HepG2 (cell line): Measurements from ENCODE around the gene TOM1L2. TPM values are rescaled to one million over a fixed set of nuclear protein-coding genes. Genes with fewer than 3 reads are reported as not detected.

ENCODE experiments used
- ATAC-seq: fragments of 200-7000 bp; cut with Tn5 transposase; 3 replicates; pipeline ENCODE4 v1.9.1; 2020; ENCODE audit warnings: mild to moderate bottlenecking, moderate library complexity
- BruUV-seq: library from RNA; stranded (reverse); fragments of 400-500 nt; replicated peaks from 2 replicates; lab custom pipeline; 2021; lab: Mats Ljungman, UMichigan
- CTCF ChIA-PET: fragments of 300-600 bp; formaldehyde crosslinking; extraction: SDS; loops from one replicate; lab custom pipeline; 2021; ENCODE audit warnings: low total read pairs, inconsistent platforms, low intra/inter-chr PET ratio; lab: Yijun Ruan, JAX
- POLR2A ChIA-PET: fragments of 350-600 bp; sonication (Branson Sonifier 250); formaldehyde crosslinking; loops from one replicate; lab custom pipeline; 2020; ENCODE audit warnings: antibody characterized with exemption, inconsistent platforms; lab: Yijun Ruan, JAX
- DNase-seq: peaks from one replicate; pipeline ENCODE4 v3.0.0-alpha.2; 2015; ENCODE audit warnings: low spot score
- FAIRE-seq: peaks from 3 replicates; lab custom pipeline; 2011; peaks lifted over from hg19 to GRCh38; lab: Jason Lieb, UNC
- H2AFZ ChIP-seq: one replicate; pipeline ENCODE4 v1.6.1; 2011; ENCODE audit warnings: low read length, inconsistent platforms
- H3K27ac ChIP-seq: fragments of 300-600 bp; 3 replicates; pipeline ENCODE4 v1.8.0; 2011; ENCODE audit warnings: mixed run types, mild to moderate bottlenecking, mixed read lengths, low read length, inconsistent platforms; ENCODE audit not compliant: insufficient read depth; ENCODE audit errors: extremely low read length
- H3K27me3 ChIP-seq, 2 experiments: fragments of 200-600 bp in 1 of 2; 2 replicates in 1 of 2; 3 replicates in 1 of 2; pipeline versions ENCODE4 v1.6.0 to v1.8.0; 2011; ENCODE audit warnings: low read length in 2 of 2, mild to moderate bottlenecking in 2 of 2, moderate library complexity in 2 of 2, inconsistent platforms in 1 of 2; ENCODE audit not compliant: insufficient read depth in 2 of 2, control insufficient read depth in 1 of 2
- H3K36me3 ChIP-seq, 2 experiments: fragments of 200-600 bp in 1 of 2; replicated peaks in 1 of 2; 2 replicates in 1 of 2; 3 replicates in 1 of 2; pipeline versions ENCODE4 v1.5.1 to v1.8.0; 2011; ENCODE audit warnings: low read length in 2 of 2, inconsistent platforms in 1 of 2; ENCODE audit not compliant: insufficient read depth in 2 of 2, control insufficient read depth in 1 of 2
- H3K4me1 ChIP-seq: 2 replicates; pipeline ENCODE4 v1.5.1; 2012; ENCODE audit warnings: low read length, inconsistent platforms; ENCODE audit not compliant: insufficient read depth
- H3K4me2 ChIP-seq: 2 replicates; pipeline ENCODE4 v1.6.0; 2011; ENCODE audit warnings: low read depth, low read length, inconsistent platforms
- H3K4me3 ChIP-seq, 3 experiments: fragments of 200-600 bp in 1 of 3; sonication (generic), shearing (Covaris generic) in 1 of 3; replicated peaks in 1 of 3; 2 replicates each; pipeline ENCODE4 v1.5.1; 2011 to 2016; ENCODE audit warnings: low read length in 3 of 3, inconsistent platforms in 2 of 3, low read depth in 2 of 3, mild to moderate bottlenecking in 2 of 3, control low read depth in 1 of 3, mixed read lengths in 1 of 3; ENCODE audit not compliant: insufficient read depth in 1 of 3
- H3K79me2 ChIP-seq: one replicate; pipeline ENCODE4 v1.6.1; 2011; ENCODE audit warnings: low read length, inconsistent platforms; ENCODE audit not compliant: insufficient read depth
- H3K9ac ChIP-seq: 2 replicates; pipeline ENCODE4 v1.6.0; 2011; ENCODE audit warnings: mild to moderate bottlenecking, low read depth, low read length, inconsistent platforms; ENCODE audit not compliant: insufficient read depth
- H3K9me3 ChIP-seq: 2 replicates; pipeline ENCODE4 v1.5.1; 2012; ENCODE audit warnings: mild to moderate bottlenecking, low read length
- H4K20me1 ChIP-seq: 2 replicates; pipeline ENCODE4 v1.6.0; 2011; ENCODE audit warnings: inconsistent platforms, mild to moderate bottlenecking, low read length, moderate library complexity; ENCODE audit not compliant: insufficient read depth
- BHLHE40 ChIP-seq: IDR thresholded peaks from 2 replicates; pipeline ENCODE4 v1.6.1; 2011; ENCODE audit warnings: low read length, improper control_type of control experiment
- CEBPG ChIP-seq: IDR thresholded peaks from 2 replicates; pipeline ENCODE4 v1.6.1; 2016
- KMT2B ChIP-seq: IDR thresholded peaks from 2 replicates; pipeline ENCODE4 v1.6.1; 2016; ENCODE audit warnings: missing genetic modification reagents, missing compliant biosample characterization
- NR2F6 ChIP-seq, 2 experiments: IDR thresholded peaks; 2 replicates each; pipeline ENCODE4 v1.6.1; 2016; ENCODE audit warnings: antibody characterized with exemption in 1 of 2, mild to moderate bottlenecking in 1 of 2
- PTBP1 ChIP-seq: fragments of 200-400 bp; formaldehyde crosslinking; IDR thresholded peaks from 2 replicates; pipeline ENCODE4 v1.6.1; 2018; ENCODE audit warnings: low read length, low read depth; ENCODE audit not compliant: poor library complexity, severe bottlenecking
- SCMH1 ChIP-seq: sonication (generic); formaldehyde crosslinking; IDR thresholded peaks from 2 replicates; pipeline ENCODE4 v1.9.0; 2021; ENCODE audit warnings: missing genetic modification reagents, mild to moderate bottlenecking, borderline replicate concordance
- SOX13 ChIP-seq, 3 experiments: fragments of 450-650 bp in 1 of 3; sonication (generic) in 1 of 3; formaldehyde crosslinking in 1 of 3; IDR thresholded peaks in 2 of 3; conservative IDR thresholded peaks in 1 of 3; 2 replicates each; pipeline versions ENCODE4 v1.5.0 to v1.6.1; 2016 to 2020; ENCODE audit warnings: antibody characterized with exemption in 1 of 3, mild to moderate bottlenecking in 1 of 3, missing compliant biosample characterization in 1 of 3, missing genetic modification reagents in 1 of 3, moderate library complexity in 1 of 3
- U2AF1 ChIP-seq: fragments of 200-400 bp; formaldehyde crosslinking; optimal IDR thresholded peaks from 2 replicates; pipeline ENCODE3; 2017; ENCODE audit warnings: mild to moderate bottlenecking, low read depth, low read length
- ZNF180 ChIP-seq: sonication (generic); formaldehyde crosslinking; IDR thresholded peaks from 2 replicates; pipeline ENCODE4 v1.4.0; 2020; ENCODE audit warnings: low read depth, missing genetic modification reagents, borderline replicate concordance
- ZNF230 ChIP-seq: sonication (generic); formaldehyde crosslinking; IDR thresholded peaks from 2 replicates; pipeline ENCODE4 v1.4.0; 2020; ENCODE audit warnings: mild to moderate bottlenecking, missing genetic modification reagents
- ZNF260 ChIP-seq: sonication (generic); formaldehyde crosslinking; IDR thresholded peaks from 2 replicates; pipeline ENCODE4 v1.4.0; 2020; ENCODE audit warnings: missing genetic modification reagents, low read depth, mild to moderate bottlenecking, borderline replicate concordance
- ZNF468 ChIP-seq: sonication (generic); formaldehyde crosslinking; IDR thresholded peaks from 2 replicates; pipeline ENCODE4 v1.8.0; 2022; ENCODE audit warnings: mild to moderate bottlenecking, moderate library complexity, missing genetic modification reagents
- ZNF883 ChIP-seq: sonication (generic); formaldehyde crosslinking; IDR thresholded peaks from 2 replicates; pipeline ENCODE4 v1.5.1; 2020; ENCODE audit warnings: mild to moderate bottlenecking, missing genetic modification reagents; ENCODE audit errors: not compliant biosample characterization
- WGBS: methylation state at CpG from one replicate; pipeline ENCODE4 v1.1.6; 2017; ENCODE audit warnings: low lambda C conversion rate; 5-methylcytosine and 5-hydroxymethylcytosine counted together
- in situ Hi-C: cut with HindIII; loops from 2 replicates; pipeline ENCODE4 v1.10.0; 2017; ENCODE audit warnings: low pct_unique_long_range_greater_than_20kb; ENCODE audit not compliant: extremely low pct_ligation_motif_present
- intact Hi-C: fragments of 100-400 bp; cut with micrococcal nuclease; formaldehyde crosslinking; loops from one replicate; pipeline ENCODE4 v1.10.0; 2022; ENCODE audit not compliant: unreplicated experiment
- polyA plus RNA-seq, 8 experiments: library from polyadenylated mRNA; depleted of rRNA in 3 of 8; stranded (reverse) in 7 of 8; unstranded in 1 of 8; fragments of >200 nt; fragmentation: Illumina TruSeq in 4 of 8; extraction: Trizol in 4 of 8; gene quantifications; 2 replicates each; pipeline versions ENCODE4 v1.2.1 to v1.2.3, GENCODE V29; 2011 to 2016; ENCODE audit warnings: low read depth in 4 of 8, missing spikeins in 1 of 8, mixed read lengths in 1 of 8; ENCODE audit not compliant: insufficient read depth in 1 of 8
- total RNA-seq, 5 experiments: library from RNA; depleted of rRNA; stranded (reverse); fragments of >200 nt; fragmentation: Illumina TruSeq; extraction: Trizol; gene quantifications; 2 replicates each; pipeline ENCODE4 v1.2.3, GENCODE V29; 2016; ENCODE audit warnings: low read depth in 1 of 5
- TF ChIP-seq, protein P1 (sequence below): sonication (generic); formaldehyde crosslinking; IDR thresholded peaks from 2 replicates; pipeline ENCODE4 v1.4.0; 2020; ENCODE audit warnings: missing genetic modification reagents; ENCODE audit errors: not compliant biosample characterization
- TF ChIP-seq, protein P2 (sequence below): sonication (generic); formaldehyde crosslinking; IDR thresholded peaks from 2 replicates; pipeline ENCODE4 v1.5.0; 2020; ENCODE audit warnings: mild to moderate bottlenecking, missing genetic modification reagents, borderline replicate concordance
- TF ChIP-seq, protein P3 (sequence below): sonication (generic); formaldehyde crosslinking; IDR thresholded peaks from 2 replicates; pipeline ENCODE4 v1.5.0; 2020; ENCODE audit warnings: mild to moderate bottlenecking, missing genetic modification reagents
- TF ChIP-seq, protein P4 (sequence below): sonication (generic); formaldehyde crosslinking; IDR thresholded peaks from 2 replicates; pipeline ENCODE4 v1.9.0; 2021; ENCODE audit warnings: missing genetic modification reagents, borderline replicate concordance

Gene TOM1L2
- total and polyA plus RNA-seq, 2 of the 13 experiments (the other 11 are each of a cell fraction or from before 2014, with no cell fraction given): 4.7 to 7.4 TPM

DNA sequence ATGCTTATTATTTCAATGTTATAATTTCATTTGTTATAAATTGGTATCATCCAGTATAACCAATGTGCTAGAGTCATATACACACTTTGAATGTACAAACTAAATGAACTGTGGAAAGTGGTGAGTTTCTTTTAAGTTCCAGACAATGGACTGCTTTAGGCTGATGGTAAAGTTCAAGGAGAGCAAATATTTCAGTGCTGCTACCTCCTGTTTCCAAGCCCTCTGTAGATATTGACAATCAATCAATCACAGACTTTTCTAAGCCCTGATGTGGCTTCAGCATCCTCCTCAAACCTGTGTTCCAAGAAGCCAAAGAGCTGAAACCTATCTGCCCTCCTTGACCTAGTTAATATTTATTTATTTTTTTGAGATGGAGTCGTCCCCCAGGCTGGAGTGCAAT lies 107.2 kb downstream of the TOM1L2 start:
- DNase-seq (peak; percentile 31), ATAC-seq (peak; percentile 44; the same call in 2 of the 3 replicates), FAIRE-seq (peak; percentile 65)
- H3K9me3 ChIP-seq: no peaks in the 10 kb centered on the region
- peaks cover 31% of the 10 kb centered on the region for H3K4me1 ChIP-seq
- H3K27me3 ChIP-seq: no peaks in the 10 kb centered on the region
- POLR2A ChIA-PET: no interaction called here
- no peak overlapping the region for H3K4me2 ChIP-seq
- H2AFZ ChIP-seq: no peak overlapping the region
- H3K4me3 ChIP-seq: no peak overlapping the region
- no peak overlapping the region for H3K9ac ChIP-seq
- H3K27ac ChIP-seq: peak overlapping the region; percentile 27
- H3K79me2 ChIP-seq: no peaks in the 10 kb centered on the region
- no TSS peak for BruUV-seq
- WGBS: 28% methylated on average over 1 of the region's 1 CpG
- H4K20me1 ChIP-seq: no peaks in the 10 kb centered on the region
- intact Hi-C loops (no loop called here), in situ Hi-C loops (no loop called here)
- no peaks in the 10 kb centered on the region for H3K36me3 ChIP-seq
- CTCF ChIA-PET: no interaction called here
- TF ChIP-seq PTBP1 (no peak), BHLHE40 (no peak), ZNF230 (no peak), U2AF1 (no peak), CEBPG (no peak), SOX13 (IDR thresholded peaks at IDR 0.05) (no peak), SOX13 (CRISPR knock-in tag; conservative IDR thresholded peaks at IDR 0.05 in 1 of 2, IDR thresholded peaks at IDR 0.05 in 1 of 2) (peak in 1 of 2 experiments; percentile 82; a peak in 1 of 4 replicates), ZNF883 (CRISPR knock-in tag) (no peak), ZNF468 (no peak), SCMH1 (CRISPR knock-in tag) (no peak), NR2F6 (IDR thresholded peaks at IDR 0.05) (peak; percentile 65), NR2F6 (CRISPR knock-in tag; IDR thresholded peaks at IDR 0.05) (peak; percentile 62; the same call in 1 of the 2 replicates), KMT2B (CRISPR knock-in tag) (no peak), ZNF180 (CRISPR knock-in tag) (no peak), ZNF260 (no peak)
- TF ChIP-seq, protein P1, sequence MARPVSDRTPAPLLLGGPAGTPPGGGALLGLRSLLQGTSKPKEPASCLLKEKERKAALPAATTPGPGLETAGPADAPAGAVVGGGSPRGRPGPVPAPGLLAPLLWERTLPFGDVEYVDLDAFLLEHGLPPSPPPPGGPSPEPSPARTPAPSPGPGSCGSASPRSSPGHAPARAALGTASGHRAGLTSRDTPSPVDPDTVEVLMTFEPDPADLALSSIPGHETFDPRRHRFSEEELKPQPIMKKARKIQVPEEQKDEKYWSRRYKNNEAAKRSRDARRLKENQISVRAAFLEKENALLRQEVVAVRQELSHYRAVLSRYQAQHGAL (CRISPR knock-in tag): no peak
- TF ChIP-seq, protein P2, sequence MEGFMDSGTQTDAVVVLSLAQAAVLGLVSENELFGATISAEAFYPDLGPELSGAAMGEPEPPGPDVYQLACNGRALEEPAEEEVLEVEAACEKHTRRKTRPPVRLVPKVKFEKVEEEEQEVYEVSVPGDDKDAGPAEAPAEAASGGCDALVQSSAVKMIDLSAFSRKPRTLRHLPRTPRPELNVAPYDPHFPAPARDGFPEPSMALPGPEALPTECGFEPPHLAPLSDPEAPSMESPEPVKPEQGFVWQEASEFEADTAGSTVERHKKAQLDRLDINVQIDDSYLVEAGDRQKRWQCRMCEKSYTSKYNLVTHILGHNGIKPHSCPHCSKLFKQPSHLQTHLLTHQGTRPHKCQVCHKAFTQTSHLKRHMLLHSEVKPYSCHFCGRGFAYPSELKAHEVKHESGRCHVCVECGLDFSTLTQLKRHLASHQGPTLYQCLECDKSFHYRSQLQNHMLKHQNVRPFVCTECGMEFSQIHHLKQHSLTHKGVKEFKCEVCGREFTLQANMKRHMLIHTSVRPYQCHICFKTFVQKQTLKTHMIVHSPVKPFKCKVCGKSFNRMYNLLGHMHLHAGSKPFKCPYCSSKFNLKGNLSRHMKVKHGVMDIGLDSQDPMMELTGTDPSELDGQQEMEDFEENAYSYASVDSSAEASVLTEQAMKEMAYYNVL: no peak
- TF ChIP-seq, protein P3, sequence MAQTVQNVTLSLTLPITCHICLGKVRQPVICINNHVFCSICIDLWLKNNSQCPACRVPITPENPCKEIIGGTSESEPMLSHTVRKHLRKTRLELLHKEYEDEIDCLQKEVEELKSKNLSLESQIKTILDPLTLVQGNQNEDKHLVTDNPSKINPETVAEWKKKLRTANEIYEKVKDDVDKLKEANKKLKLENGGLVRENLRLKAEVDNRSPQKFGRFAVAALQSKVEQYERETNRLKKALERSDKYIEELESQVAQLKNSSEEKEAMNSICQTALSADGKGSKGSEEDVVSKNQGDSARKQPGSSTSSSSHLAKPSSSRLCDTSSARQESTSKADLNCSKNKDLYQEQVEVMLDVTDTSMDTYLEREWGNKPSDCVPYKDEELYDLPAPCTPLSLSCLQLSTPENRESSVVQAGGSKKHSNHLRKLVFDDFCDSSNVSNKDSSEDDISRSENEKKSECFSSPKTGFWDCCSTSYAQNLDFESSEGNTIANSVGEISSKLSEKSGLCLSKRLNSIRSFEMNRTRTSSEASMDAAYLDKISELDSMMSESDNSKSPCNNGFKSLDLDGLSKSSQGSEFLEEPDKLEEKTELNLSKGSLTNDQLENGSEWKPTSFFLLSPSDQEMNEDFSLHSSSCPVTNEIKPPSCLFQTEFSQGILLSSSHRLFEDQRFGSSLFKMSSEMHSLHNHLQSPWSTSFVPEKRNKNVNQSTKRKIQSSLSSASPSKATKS (CRISPR knock-in tag): no peak
- TF ChIP-seq, protein P4, sequence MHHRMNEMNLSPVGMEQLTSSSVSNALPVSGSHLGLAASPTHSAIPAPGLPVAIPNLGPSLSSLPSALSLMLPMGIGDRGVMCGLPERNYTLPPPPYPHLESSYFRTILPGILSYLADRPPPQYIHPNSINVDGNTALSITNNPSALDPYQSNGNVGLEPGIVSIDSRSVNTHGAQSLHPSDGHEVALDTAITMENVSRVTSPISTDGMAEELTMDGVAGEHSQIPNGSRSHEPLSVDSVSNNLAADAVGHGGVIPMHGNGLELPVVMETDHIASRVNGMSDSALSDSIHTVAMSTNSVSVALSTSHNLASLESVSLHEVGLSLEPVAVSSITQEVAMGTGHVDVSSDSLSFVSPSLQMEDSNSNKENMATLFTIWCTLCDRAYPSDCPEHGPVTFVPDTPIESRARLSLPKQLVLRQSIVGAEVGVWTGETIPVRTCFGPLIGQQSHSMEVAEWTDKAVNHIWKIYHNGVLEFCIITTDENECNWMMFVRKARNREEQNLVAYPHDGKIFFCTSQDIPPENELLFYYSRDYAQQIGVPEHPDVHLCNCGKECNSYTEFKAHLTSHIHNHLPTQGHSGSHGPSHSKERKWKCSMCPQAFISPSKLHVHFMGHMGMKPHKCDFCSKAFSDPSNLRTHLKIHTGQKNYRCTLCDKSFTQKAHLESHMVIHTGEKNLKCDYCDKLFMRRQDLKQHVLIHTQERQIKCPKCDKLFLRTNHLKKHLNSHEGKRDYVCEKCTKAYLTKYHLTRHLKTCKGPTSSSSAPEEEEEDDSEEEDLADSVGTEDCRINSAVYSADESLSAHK (CRISPR knock-in tag): no peak
